ENCODE measurements around the gene TBC1D22A. TPM values are rescaled to one million over a fixed set of nuclear protein-coding genes. Genes with fewer than 3 reads are reported as not detected.

The TBC1D22A gene
- total RNA-seq, 1 donor from 2014 or later: 15.8 TPM

DNA sequence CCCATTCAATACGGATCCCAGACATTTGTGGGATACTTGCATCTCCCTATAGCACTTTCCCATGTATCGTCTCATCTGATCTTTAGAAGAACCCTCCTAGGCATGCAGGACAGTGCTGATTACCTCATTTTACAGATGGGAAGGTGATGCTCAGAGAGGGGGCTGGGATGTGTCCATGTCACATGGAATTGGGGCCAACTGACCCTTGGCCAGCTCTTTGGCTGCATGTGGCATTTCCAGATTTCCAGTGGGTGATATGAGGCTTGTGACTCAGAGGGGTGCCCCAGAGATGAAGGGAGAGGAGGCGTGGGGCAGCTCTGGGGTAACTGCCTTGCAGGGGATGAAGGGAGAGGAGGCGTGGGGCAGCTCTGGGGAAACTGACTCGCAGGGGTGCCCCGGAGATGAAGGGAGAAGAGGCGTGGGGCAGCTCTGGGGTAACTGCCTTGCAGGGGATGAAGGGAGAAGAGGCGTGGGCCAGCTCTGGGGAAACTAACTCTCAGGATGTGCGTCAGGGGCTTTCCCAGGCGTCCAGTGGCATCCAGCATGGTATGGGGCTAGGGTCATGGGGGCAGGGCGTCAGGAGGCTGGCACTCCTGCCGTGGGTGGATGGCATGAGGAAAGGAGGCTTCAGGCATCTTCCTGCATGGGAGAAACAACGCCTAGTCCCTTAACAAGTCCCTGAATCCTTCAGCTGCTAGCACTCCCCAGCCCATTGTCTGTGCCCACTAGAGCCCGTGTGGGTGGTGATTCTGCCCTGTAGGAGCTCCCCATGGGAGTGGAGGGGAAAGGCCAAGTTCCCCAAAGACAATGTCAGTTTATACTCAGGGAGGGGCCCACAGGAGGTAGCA is 12.5 kb upstream of the TBC1D22A start:
- peak; percentile 23 for DNase-seq
- intact Hi-C loops (cut with micrococcal nuclease): no loop called here
- ATAC-seq: no peak

DNA sequence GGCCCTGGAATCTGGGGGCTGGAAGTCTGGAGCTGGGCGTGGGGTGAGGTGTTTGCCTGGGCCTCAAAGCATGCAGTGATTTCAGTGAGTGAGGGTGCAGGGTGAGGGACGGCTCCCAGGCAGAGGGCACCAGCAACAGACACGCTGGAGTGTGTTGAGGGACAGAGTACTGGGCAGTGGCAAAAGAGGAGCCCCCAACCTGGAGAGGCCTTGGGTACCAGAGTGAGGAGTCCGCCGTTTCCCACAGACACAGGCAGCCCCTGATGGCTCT is 12.0 kb upstream of the TBC1D22A start:
- intact Hi-C loops (cut with micrococcal nuclease): no loop called here
- ATAC-seq: no peak
- DNase-seq: no peak

DNA sequence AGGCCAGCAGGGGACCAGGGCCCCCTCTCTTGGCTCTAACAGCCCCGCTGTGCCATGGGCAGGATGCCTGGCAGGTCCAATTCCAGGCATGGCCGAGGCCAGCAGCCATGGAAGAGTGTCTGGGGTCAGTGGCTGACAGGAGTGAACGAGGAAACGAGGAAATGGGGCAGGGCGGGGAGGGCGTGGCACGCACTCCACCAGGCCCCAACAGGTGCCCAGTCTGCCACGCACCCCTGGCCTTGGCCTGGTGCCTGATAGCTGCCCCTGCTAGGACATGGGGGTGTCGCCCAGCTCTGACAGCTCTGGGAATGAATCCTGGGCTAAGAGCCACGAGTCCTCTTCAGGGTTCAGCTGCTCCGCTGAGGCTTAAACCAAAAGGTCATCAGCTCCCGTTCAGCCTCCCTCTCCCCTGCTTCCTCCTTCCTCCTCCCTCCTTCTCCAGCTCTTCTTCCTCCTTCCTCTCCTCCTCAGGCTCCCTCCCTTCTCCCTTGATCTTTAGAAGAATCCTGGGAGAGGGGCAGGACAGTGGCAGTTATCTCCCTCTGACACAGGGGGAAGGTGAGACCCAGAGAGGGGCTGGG is 11.5 kb upstream of the TBC1D22A start:
- DNase-seq (peak; percentile 66), ATAC-seq (peak; percentile 24)
- intact Hi-C loops (cut with micrococcal nuclease): no loop called here

DNA sequence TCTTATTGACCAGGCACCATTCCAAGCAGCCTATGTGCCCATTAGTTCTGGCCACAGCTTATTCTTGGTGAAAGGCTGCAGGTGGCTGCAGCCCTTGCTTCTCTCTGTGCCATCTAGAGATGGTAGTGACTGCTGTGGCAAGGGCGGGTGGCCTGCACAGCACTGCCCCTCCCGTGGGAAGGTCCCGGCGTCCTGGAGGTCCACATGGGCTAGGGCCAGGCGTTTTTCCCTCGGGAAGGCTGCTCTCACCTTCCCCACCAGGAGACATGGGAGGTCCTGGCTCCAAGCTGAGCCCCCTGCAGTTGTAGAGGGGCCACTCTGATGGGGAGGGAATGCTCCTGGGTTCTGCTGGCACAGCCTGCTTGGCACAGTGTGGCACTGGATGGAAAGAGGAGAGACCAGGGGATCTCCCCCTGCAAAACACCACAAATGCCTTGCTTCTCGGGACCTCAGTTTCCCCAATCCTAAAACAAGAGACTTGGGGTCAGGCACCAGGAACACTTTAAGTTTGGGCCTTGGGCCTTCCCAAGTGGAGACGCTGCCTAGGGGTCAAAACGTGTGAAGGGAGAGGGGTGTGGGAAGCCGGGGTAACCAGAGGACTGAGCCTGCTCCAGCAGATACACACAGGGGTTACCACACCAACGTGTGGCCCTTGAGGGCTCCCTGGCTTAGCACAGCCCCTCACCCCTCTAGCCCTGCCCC is 10.0 kb upstream of the TBC1D22A start:
- intact Hi-C loops (cut with micrococcal nuclease): no loop called here
- DNase-seq: peak; percentile 29
- ATAC-seq: no peak

DNA sequence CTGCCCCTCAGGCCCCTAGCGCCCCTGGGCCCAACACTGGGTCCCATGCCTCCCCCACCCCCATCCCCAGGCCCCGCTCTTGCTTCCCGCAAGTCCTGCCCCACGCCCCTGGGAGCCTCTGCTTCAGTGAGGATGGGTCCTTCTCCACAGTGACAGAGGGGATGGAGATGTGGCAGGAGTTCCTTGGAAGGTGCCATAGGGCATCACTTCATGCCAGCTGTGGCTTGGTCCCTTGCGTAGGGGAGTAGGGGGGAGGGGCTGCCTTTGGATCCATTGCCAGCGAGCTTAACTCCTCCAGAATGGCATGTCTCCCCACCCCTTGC is 9.5 kb upstream of the TBC1D22A start:
- DNase-seq (peak; percentile 21), ATAC-seq (no peak)
- intact Hi-C loops (cut with micrococcal nuclease): no loop called here

DNA sequence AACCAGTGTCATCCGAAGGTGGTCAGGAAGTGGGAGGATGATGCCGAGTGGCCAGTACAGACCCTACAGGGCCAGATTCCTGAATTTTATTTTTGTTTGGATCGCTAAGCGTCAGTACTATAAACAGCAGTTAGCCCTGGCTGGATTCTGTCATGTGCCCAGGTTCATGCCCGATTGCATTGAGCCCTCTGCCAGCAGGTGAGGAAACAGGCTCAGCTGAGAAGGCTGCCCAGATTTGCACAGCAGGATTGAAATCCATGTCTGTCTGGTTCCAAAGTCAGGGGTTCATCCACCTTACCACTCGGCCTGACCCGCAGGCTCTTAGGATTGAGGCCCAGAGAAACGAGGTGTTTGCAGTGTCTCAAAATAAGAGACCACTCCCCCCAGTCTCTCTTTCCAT is 9.1 kb upstream of the TBC1D22A start:
- ATAC-seq (peak; percentile 24), DNase-seq (peak; percentile 34)
- intact Hi-C loops (cut with micrococcal nuclease): no loop called here

DNA sequence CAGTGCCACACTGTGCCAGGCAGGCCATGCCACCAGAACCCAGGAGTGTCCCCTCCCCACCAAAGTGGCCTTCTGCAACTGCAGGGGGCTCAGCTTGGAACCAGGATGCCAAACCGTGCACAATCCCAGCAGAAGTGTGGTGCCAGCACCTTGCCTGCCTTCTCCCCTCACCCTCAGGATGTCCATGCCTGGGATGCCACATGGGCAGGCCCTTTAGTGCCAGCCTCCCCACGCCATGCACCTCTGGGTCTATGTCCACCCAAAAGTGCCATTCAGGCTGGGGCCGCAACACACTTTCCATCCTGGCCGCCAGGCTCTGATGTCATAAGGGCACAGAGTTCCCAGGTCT is 8.7 kb upstream of the TBC1D22A start:
- ATAC-seq (no peak), DNase-seq (no peak)
- intact Hi-C loops (cut with micrococcal nuclease): no loop called here

DNA sequence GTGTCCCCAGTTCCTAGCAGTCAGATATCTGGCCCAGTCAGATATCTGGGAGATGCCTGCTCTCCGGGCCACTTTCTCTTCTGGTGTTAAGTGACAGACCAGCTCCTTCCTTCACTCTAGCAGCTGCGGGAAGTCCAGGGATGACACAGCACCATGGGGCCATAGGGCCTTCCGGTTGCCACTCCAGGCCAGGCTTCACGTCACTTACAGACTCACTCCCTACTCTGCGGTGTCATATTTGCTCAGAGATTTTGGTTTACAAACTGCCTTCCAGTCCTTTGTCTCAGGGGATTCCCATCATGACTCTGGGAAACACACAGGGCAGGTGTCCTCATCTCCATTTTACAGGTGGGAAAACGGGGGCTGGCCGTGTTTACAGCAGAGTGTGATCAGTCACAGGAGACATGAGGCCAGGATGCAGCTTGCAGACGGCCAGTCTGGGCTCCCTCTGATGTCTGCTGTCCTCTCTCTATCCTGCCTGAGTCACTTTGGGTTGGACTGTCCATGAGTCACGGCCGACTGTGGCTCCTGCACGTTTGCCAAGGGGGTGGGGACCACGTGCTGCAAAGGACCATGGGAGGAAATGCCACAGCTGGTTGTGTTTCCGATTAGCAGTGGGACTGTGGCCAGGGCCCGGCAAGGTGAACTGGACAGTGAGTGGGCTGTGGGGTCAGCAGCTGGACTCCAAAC is 8.2 kb upstream of the TBC1D22A start:
- peak; percentile 88 for ATAC-seq
- intact Hi-C loops (cut with micrococcal nuclease): no loop called here
- DNase-seq: peak; percentile 95

DNA sequence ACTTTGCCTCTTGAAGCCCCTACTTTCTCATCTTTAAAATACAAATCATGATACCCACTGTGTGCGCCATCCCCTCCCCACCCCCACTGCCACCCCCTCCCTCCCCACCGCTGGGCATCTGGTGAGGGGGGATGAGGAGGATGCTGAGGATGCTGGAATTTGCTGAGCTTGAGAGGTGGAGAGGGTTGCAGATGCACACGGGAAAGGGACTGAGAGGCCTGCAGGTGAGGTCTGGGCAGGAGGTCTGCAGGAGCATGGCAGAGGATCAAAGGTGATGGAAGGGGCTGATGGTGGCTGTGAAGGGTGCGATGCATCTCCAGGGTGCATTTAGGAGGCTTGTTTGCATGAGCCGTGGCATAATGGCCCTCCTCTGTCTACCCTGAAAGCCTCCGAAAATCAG is 7.6 kb upstream of the TBC1D22A start:
- ATAC-seq: no peak
- peak; percentile 18 for DNase-seq
- intact Hi-C loops (cut with micrococcal nuclease): no loop called here

DNA sequence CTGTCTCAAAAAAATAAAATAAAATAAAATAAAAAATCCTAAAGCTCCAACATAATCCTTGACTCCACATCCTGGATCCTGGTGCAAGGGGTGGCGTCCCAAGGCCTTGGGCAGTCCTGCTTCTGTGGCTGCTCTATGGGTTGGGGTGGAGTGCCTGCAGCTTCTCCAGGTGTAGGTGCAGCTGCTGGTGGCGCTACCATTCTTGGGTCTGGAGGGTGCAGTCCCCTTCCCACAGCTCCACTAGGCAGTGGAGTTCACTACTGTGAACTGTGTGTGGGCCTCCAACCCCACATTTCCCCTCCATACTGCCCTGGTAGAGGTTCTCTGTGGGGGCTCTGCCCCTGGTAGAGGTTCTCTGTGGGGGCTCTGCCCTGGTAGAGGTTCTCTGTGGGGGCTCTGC is 6.9 kb upstream of the TBC1D22A start:
- intact Hi-C loops (cut with micrococcal nuclease): no loop called here
- ATAC-seq: no peak
- DNase-seq: peak; percentile 19

DNA sequence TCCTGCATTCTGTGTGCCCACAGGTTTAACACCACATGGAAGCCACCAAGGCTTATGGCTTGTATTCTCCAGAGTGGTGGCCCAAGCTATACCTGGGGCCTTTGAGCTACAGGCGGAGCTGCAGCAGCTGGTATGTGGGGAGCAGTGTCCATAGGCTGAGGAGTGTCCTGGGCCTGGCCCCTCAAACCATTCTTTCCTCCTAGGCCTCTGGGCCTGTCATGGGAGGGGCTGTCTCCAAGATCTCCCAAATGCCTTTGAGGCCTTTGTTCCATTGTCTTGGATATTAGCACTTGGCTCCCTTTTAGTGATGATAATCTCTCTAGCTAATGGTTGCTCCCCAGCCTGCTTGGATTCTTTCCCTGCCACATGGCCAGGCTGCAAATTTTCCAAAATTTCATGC is 6.4 kb upstream of the TBC1D22A start:
- no peak for ATAC-seq
- intact Hi-C loops (cut with micrococcal nuclease): no loop called here
- DNase-seq: peak; percentile 3

DNA sequence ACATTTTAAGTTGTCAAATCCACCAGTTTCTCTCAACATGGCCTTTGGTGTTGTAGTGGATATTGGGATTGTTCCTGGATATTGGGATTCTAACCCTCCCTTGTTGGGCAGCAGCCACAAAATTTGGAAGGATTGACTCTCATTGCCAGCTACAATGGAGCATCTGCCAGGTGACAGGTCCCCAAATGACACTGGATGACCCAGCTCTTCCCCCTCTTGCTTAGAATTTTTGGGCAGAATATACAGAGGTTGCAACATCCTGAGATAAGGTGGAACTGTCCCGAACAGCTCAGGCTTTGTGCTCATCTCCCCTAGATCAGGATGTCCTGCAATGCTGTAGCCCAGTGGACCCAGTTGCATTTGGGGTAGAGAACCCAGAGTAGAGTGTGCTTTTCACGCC is 5.3 kb upstream of the TBC1D22A start:
- DNase-seq: no peak
- ATAC-seq: no peak
- intact Hi-C loops (cut with micrococcal nuclease): no loop called here

DNA sequence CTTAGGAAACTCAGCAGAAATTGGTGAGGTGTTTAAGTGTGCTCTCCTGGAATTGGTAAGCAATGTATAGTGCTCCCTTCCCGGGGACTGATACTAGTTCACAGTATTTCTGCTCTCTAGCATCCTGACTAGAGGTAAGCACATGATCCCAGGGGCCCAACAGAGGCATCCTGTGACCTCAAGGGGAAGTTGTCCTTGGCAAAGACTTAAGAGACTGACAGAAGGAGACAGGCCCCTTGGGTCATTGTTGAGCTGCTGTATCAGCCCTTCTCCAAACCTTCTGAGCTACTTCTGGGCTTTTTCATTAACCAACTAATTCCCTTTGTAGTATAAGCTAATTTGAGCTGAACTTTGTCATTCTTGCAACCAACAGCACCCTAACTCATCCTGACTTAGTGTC is 4.3 kb upstream of the TBC1D22A start:
- ATAC-seq: no peak
- peak; percentile 5 for DNase-seq
- intact Hi-C loops (cut with micrococcal nuclease): no loop called here

DNA sequence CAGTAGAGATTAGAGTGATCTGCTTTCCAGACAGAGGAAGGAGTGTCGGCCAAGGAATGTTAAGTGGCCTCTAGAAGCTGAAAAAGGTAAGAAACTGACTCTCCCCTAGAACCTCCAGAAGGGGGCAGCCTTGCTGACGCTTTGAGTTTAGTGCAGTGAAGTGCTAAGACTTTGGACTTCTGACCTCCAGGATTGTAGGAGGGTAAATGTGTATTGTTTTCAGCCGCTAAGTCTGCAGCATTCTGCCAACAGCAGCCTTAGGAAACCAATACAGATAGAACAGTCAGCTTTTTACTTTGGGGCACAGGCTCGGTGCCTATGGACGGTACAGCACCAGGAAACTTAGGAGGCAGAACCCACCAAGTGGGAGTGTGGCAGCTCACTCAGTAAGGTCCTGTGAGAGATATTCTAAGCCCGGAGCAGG is 3.6 kb upstream of the TBC1D22A start:
- DNase-seq: peak; percentile 44
- intact Hi-C loops (cut with micrococcal nuclease): no loop called here
- no peak for ATAC-seq

DNA sequence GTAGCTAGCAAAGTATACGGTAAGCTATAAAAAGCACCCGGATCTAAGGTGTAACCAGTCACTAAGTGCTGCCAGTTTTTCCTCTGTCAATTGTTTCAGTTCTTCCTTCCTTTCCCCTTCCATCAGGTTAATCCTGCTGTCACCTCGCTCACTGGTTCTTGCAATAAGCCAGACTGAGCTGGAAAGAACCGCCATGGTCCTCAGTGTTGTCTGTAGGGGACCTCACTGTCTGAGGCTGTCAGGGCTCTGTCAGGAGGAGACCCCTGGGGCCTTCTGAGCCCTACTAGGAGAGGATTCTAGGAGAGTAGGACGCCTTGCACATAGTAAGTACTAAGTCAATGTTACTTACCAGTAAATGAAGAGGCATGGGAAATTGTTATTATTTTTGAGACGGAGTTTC is 1.4 kb upstream of the TBC1D22A start:
- ATAC-seq (no peak), DNase-seq (no peak)
- intact Hi-C loops (cut with micrococcal nuclease): no loop called here

DNA sequence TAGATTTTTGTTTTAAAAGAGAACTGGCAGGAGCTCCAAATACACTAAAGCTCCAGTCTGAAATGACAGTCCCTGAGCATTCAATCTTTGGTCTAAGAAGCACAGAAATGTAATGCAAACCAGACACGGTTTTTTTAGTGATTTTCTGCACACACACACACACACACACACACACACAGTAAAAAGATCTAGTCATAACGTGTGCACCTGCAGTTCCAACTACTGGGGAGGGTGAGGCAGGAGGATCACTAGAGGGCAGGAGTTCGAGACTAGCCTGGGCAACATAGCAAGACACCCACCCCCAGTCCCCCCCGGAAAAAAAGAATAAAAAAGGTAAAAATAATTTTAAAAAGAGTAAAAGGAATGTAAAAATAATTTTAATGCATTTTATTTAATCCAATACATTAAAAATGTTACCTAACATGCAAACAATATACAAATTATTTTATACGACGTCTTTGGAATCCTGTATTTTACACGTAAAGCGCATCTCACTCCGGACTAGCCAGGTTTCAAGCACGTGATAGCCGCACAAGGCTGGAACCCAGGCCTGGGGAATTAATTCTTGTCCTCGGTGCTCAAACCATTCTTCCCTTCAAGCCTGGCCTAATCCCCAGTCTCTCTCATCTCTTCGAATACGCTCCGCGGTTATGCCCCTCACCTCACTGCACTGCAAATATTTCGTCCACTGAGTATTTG is 762 bp upstream of the TBC1D22A start:
- ATAC-seq (no peak), DNase-seq (no peak)
- intact Hi-C loops (cut with micrococcal nuclease): no loop called here

DNA sequence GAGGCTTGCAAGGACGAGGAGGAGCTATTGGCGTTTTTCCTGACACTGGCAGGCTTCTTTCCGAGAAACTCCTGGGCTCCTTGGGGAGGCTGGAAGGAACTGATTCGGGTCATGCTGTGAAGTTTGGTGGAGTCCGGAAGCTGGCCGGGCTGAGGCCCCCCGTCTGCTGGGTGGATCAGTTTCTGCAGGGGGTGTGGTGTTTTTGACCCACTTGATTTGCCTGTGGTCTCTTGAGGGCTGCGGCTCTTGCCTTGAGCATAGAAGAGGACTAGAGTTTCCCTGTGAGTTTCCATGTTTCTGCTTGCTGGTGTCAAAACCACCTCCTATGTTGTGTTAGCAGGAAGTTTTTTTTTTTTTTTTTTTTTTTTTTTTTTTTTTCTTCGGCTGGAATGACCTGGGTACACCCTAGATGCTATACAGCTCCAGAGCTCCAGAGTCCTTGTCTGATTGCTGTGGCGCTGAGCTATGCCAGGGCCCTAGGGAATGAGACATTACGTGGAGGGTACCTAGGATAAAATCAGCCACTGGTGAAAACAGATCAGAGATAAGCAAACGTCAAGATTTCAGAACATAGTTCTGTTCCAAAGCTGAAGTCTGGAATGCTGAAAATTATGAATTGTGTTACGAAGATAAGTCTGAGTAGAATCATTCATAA is 728 bp downstream of the TBC1D22A start:
- peak; percentile 67 for DNase-seq
- intact Hi-C loops (cut with micrococcal nuclease): no loop called here
- peak; percentile 51 for ATAC-seq

DNA sequence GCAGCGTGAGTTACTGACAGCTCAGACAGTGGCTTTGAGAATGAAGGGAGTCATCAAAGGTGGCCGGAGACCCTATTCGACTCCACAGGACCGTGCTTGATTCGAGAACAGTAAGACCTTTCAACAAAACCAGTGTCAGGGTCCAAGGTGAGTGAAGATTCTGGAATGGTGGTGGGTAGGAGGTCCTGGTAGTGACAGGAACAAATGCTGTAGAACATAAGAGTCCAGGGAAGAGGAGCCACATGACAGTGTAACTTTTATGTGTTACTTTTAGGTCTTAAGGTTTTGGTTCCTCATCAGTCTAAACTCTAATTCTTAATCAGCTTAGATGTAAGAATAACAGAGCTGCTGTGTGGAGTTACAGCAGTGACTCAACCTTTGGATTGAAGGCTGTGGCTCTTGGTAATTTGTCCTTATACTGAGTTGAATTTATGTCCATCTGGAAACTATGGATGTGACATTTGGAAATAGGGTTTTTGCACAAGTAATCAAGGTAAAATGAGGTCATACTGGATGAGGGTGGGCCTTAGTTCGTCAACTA is 1.8 kb downstream of the TBC1D22A start:
- DNase-seq (no peak), ATAC-seq (no peak)
- intact Hi-C loops (cut with micrococcal nuclease): no loop called here
